NB4 (cell line): ENCODE results near the gene NFAT5.
"Not testable (repeated sequence)": the region's sequence is repeated elsewhere in the genome, so short reads cannot be mapped to it uniquely, and the experiment has no call there.

ENCODE experiments used
- DNase-seq: peaks from one replicate; pipeline ENCODE4 v3.0.0; 2010; ENCODE audit warnings: low read depth
- H3K4me3 ChIP-seq: one replicate; pipeline ENCODE4 v1.5.1; 2011; ENCODE audit warnings: mild to moderate bottlenecking, low read depth, low read length, moderate library complexity
- MYC ChIP-seq: IDR thresholded peaks from 2 replicates; pipeline ENCODE4 v1.6.1; 2011; ENCODE audit warnings: low read depth, low read length
- POLR2A ChIP-seq: IDR thresholded peaks from 2 replicates; pipeline ENCODE4 v1.6.1; 2011; ENCODE audit warnings: mild to moderate bottlenecking; ENCODE audit not compliant: insufficient read length; ENCODE audit errors: extremely low read depth
- TF ChIP-seq, protein P1 (sequence below): IDR thresholded peaks from one replicate; pipeline ENCODE4 v1.5.1; 2012; ENCODE audit warnings: low read depth, low read length
- TF ChIP-seq, protein P2 (sequence below): IDR thresholded peaks from 2 replicates; pipeline ENCODE4 v1.6.1; 2011; ENCODE audit warnings: low read depth, low read length

Gene NFAT5

DNA sequence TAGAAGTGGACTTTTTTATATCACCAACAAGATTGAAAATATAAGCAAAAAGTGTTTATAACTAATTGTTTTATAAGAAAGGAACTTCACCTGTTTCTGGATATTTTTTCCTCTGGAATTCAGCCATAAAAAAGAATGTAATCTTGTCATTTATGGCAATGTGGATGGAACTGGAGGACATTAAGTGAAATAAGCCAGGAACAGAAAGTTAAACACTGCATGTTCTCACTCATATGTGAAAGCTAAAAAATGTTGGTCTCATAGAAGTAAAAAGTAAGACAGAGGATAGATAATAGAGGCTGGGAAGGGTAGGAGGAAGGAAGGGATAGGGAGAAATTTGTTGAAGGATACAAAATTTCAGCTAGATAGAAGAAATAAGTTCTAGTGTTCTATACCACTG is 67.6 kb downstream of the NFAT5 start:
- TF ChIP-seq, protein P1, sequence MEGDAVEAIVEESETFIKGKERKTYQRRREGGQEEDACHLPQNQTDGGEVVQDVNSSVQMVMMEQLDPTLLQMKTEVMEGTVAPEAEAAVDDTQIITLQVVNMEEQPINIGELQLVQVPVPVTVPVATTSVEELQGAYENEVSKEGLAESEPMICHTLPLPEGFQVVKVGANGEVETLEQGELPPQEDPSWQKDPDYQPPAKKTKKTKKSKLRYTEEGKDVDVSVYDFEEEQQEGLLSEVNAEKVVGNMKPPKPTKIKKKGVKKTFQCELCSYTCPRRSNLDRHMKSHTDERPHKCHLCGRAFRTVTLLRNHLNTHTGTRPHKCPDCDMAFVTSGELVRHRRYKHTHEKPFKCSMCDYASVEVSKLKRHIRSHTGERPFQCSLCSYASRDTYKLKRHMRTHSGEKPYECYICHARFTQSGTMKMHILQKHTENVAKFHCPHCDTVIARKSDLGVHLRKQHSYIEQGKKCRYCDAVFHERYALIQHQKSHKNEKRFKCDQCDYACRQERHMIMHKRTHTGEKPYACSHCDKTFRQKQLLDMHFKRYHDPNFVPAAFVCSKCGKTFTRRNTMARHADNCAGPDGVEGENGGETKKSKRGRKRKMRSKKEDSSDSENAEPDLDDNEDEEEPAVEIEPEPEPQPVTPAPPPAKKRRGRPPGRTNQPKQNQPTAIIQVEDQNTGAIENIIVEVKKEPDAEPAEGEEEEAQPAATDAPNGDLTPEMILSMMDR, result no peak
- TF ChIP-seq POLR2A (no peak), MYC (no peak)
- TF ChIP-seq, protein P2, sequence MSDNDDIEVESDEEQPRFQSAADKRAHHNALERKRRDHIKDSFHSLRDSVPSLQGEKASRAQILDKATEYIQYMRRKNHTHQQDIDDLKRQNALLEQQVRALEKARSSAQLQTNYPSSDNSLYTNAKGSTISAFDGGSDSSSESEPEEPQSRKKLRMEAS, result no peak
- no peak overlapping the region for H3K4me3 ChIP-seq
- no peak for DNase-seq

DNA sequence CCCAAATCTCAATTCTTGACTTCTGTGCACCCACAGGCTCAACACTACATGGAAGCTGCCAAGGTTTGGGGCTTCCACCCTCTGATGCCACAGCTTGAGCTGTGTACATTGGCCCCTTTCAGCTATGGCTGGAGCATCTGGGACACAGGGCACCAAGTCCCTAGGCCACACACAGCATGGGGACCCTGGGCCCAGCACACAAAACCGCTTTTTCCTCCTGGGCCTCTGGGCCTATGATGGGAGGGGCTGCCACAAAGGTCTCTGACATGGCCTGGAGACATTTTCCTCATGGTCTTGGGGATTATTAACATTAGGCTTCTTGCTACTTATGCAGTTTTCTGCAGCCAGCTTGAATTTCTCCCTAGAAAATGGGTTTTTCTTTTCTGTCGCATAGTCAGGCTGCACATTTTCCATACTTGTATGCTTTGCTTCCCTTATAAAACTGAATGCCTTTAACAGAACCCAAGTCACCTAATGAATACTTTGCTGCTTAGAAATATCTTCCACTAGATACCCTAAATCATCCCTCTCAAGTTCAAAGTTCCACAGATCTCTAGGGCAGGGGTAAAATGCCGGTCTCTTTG is 70.9 kb downstream of the NFAT5 start:
- DNase-seq, H3K4me3 ChIP-seq: not testable (repeated sequence)

DNA sequence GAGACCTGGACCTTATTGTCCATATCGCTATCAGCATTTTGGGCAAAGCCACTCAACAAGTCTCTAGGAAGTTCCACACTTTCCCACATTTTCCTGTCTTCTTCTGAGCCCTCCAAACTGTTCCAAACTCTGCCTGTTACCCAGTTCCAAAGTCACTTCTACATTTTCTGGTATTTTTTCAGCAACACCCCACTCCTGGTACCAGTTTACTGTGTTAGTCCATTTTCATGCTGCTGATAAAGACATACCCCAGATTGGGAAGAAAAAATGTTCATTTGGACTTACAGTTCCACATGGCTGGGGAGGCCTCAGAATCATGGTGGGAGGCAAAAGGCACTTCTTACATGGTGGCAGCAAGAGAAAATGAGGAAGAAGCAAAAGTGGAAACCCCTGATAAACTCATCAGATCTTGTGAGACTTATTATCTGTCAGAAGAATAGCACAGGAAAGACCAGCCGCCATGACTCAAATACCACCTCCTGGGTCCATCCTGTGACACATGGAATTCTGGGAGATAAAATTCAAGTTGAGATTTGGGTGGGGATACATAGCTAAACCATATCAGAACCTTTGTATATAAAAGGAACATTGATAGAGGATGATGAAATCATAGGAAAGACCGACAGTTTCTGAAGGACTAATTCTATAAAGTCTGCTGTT is 71.6 kb downstream of the NFAT5 start:
- DNase-seq, H3K4me3 ChIP-seq: not testable (repeated sequence)

DNA sequence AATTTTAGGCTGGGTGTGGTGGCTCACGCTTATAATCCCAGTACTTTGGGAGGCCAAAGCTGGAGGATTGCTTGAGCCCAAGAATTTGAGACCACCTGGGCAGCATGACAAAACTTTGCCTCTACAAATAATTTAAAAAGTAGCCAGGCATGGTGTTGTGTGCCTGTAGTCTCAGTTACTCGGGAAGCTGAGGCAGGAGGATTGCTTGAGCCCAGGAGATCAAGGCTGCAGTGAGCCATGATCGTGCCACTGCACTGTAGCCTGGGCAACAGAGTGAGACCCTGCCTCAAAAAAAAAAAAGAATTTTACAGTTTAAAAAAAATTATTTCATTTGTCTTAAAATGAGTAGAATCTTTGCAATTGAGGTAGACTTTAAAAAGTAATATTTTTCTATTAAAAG is 78.2 kb downstream of the NFAT5 start:
- DNase-seq, H3K4me3 ChIP-seq: not testable (repeated sequence)

DNA sequence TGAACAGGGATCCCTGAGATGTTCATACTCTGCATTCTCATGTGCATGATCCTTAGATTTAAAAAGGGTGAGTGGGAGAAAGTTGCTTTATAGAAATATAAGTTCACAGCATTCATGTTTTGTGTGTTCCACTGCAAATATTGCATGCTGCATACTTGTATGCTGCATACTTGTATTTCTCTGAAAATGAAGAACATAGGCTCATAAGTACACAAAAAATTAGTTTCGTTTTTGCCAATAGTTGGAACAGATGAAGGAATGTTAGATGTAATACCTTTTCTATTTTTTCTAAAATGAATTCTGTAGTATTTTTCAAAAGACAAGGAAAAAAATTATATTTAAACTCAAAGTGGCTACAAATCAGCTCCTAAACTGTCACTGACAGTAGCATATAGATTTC is 79.0 kb downstream of the NFAT5 start:
- no peak overlapping the region for H3K4me3 ChIP-seq
- TF ChIP-seq, protein P2, result no peak
- TF ChIP-seq, protein P1, result no peak
- TF ChIP-seq POLR2A (no peak), MYC (no peak)
- DNase-seq, result no peak

DNA sequence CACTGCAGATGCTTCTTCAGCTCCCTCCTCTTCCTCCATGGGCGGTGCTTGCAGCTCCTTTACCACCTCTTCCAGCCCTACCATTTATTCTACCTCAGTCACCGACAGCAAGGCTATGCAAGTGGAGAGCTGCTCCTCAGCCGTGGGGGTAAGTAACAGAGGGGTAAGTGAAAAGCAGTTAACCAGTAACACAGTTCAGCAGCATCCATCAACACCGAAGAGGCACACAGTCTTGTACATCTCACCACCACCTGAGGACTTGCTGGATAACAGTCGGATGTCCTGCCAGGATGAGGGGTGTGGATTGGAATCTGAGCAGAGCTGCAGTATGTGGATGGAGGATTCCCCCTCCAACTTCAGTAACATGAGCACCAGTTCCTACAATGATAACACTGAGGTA is 81.3 kb downstream of the NFAT5 start:
- TF ChIP-seq MYC (no peak), POLR2A (no peak)
- TF ChIP-seq, protein P1, result no peak
- TF ChIP-seq, protein P2, result no peak
- H3K4me3 ChIP-seq, result no peak overlapping the region
- DNase-seq, result no peak

DNA sequence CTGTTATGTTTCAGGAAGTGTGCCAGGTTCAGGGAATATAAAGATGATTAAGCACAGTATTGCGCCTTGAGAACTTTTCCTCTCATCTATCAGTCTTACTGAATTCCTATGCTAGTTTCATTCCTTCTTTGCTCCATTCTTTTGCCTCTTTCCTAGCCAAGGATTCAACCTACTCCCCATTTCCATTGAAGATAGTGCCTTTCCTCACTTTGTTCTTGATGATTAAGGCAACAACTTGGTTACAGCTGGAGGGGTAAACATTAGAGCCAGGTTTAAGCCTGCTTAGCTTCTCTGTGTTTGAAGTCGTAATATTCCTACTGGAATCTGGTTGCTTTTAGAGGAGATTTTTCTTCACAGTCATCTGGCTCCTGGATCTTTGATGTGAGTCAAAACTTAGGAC is 85.5 kb downstream of the NFAT5 start:
- no peak for DNase-seq
- no peak overlapping the region for H3K4me3 ChIP-seq
- TF ChIP-seq, protein P2, result no peak
- TF ChIP-seq, protein P1, result no peak
- TF ChIP-seq POLR2A (no peak), MYC (no peak)
